SK-N-SH treated with all-trans-retinoic acid at 6 μM for 48 hours (cell line): ENCODE results near the gene PARVB.

ENCODE experiments used
- ATAC-seq: fragments of 200-7000 bp; cut with Tn5 transposase; 3 replicates; pipeline ENCODE4 v1.9.1; 2020; ENCODE audit warnings: mild to moderate bottlenecking, moderate library complexity
- ARNTL ChIP-seq: fragments of 450-650 bp; formaldehyde crosslinking; IDR thresholded peaks from 2 replicates; pipeline ENCODE4 v1.5.0; 2020; ENCODE audit warnings: low read depth, mild to moderate bottlenecking, moderate library complexity, borderline replicate concordance
- BACH2 ChIP-seq: fragments of 250-450 bp; sonication (Bioruptor Pico); IDR thresholded peaks from 2 replicates; pipeline ENCODE4 v1.9.0; 2021; ENCODE audit warnings: mild to moderate bottlenecking, borderline replicate concordance
- ESRRG ChIP-seq: fragments of 250-450 bp; sonication (Bioruptor Pico); IDR thresholded peaks from 2 replicates; pipeline ENCODE4 v1.6.1; 2021; ENCODE audit warnings: mild to moderate bottlenecking
- GLIS3 ChIP-seq: fragments of 250-450 bp; sonication (Bioruptor Pico); IDR thresholded peaks from 2 replicates; pipeline ENCODE4 v1.5.0; 2020; ENCODE audit warnings: mild to moderate bottlenecking, moderate library complexity
- ISL1 ChIP-seq: fragments of 250-450 bp; sonication (Bioruptor Pico); IDR thresholded peaks from 2 replicates; pipeline ENCODE4 v2.1.2; 2022; ENCODE audit warnings: mild to moderate bottlenecking, moderate library complexity
- OSR1 ChIP-seq: fragments of 250-450 bp; sonication (Bioruptor Pico); IDR thresholded peaks from 2 replicates; pipeline ENCODE4 v1.8.0; 2022; ENCODE audit warnings: moderate library complexity, mild to moderate bottlenecking, inconsistent platforms
- PPARA ChIP-seq: fragments of 250-450 bp; sonication (Bioruptor Pico); IDR thresholded peaks from 2 replicates; pipeline ENCODE4 v1.5.0; 2020; ENCODE audit warnings: mild to moderate bottlenecking, borderline replicate concordance
- RARB ChIP-seq: fragments of 250-450 bp; sonication (Bioruptor Pico); IDR thresholded peaks from 2 replicates; pipeline ENCODE4 v1.8.0; 2021; ENCODE audit warnings: mild to moderate bottlenecking, moderate library complexity
- TCF4 ChIP-seq: fragments of 250-450 bp; sonication (Bioruptor Pico); IDR thresholded peaks from 2 replicates; pipeline ENCODE4 v1.8.0; 2021; ENCODE audit warnings: mild to moderate bottlenecking, moderate library complexity, borderline replicate concordance
- TOX ChIP-seq: fragments of 250-450 bp; sonication (Bioruptor Pico); IDR thresholded peaks from 2 replicates; pipeline ENCODE4 v1.8.0; 2021; ENCODE audit warnings: mild to moderate bottlenecking, moderate library complexity, borderline replicate concordance
- ZC3H10 ChIP-seq: fragments of 250-450 bp; sonication (Bioruptor Pico); IDR thresholded peaks from 2 replicates; pipeline ENCODE4 v1.5.1; 2021; ENCODE audit warnings: mild to moderate bottlenecking, moderate library complexity
- ZFP3 ChIP-seq: fragments of 250-450 bp; sonication (Bioruptor Pico); IDR thresholded peaks from 2 replicates; pipeline ENCODE4 v1.5.0; 2020; ENCODE audit warnings: mild to moderate bottlenecking, moderate library complexity
- ZFP30 ChIP-seq: fragments of 450-650 bp; formaldehyde crosslinking; IDR thresholded peaks from 2 replicates; pipeline ENCODE4 v1.5.0; 2022; ENCODE audit warnings: mild to moderate bottlenecking, moderate library complexity
- ZNF565 ChIP-seq: fragments of 450-650 bp; formaldehyde crosslinking; conservative IDR thresholded peaks from 2 replicates; pipeline ENCODE4 v1.5.0; 2020; ENCODE audit warnings: low read depth, mild to moderate bottlenecking, moderate library complexity
- ZNF70 ChIP-seq: fragments of 450-650 bp; formaldehyde crosslinking; IDR thresholded peaks from 2 replicates; pipeline ENCODE4 v1.5.0; 2020; ENCODE audit warnings: mild to moderate bottlenecking, moderate library complexity
- ZNF8 ChIP-seq: fragments of 450-650 bp; formaldehyde crosslinking; IDR thresholded peaks from 2 replicates; pipeline ENCODE4 v1.5.0; 2020; ENCODE audit warnings: mild to moderate bottlenecking, moderate library complexity
- TF ChIP-seq, protein P1 (sequence below): fragments of 250-450 bp; sonication (Bioruptor Pico); IDR thresholded peaks from 2 replicates; pipeline ENCODE4 v1.8.0; 2020; ENCODE audit warnings: mild to moderate bottlenecking, moderate library complexity, borderline replicate concordance
- TF ChIP-seq, protein P2 (sequence below): fragments of 250-450 bp; sonication (Bioruptor Pico); IDR thresholded peaks from 2 replicates; pipeline ENCODE4 v1.5.1; 2021; ENCODE audit warnings: mild to moderate bottlenecking, moderate library complexity
- TF ChIP-seq, protein P3 (sequence below): fragments of 250-450 bp; sonication (Bioruptor Pico); IDR thresholded peaks from 2 replicates; pipeline ENCODE4 v1.5.0; 2020; ENCODE audit warnings: mild to moderate bottlenecking, moderate library complexity
- TF ChIP-seq, protein P4 (sequence below): fragments of 250-450 bp; sonication (Bioruptor Pico); IDR thresholded peaks from 2 replicates; pipeline ENCODE4 v1.5.1; 2020; ENCODE audit warnings: low read depth, mild to moderate bottlenecking, moderate library complexity

PARVB gene

DNA sequence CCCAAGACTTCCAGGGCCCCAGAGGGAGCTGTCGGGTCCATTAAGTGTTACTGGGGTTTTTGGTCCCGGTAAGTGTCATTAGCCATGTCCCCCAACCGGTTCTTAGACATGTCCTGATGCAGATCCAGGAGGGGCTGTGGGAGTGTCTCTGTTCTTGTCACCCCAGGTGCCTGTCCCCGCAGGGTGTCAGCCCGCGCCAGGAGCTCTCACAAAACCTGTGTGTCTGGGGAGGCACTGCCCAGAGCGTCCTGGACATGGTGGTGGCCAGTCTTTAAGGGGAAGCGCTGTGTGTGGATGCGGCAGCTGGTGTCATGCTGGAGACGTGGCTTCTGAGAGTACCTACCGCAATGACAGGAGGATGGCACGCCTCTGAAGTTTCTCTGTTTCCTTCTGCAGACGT is 144.1 kb downstream of the PARVB start (continued):
- TF ChIP-seq BACH2 (CRISPR knock-in tag) (no peak), ZNF70 (no peak), ISL1 (no peak), ESRRG (no peak), ZC3H10 (CRISPR knock-in tag) (no peak), TCF4 (CRISPR knock-in tag) (no peak)
- TF ChIP-seq, all 23 proteins: peak for 0

DNA sequence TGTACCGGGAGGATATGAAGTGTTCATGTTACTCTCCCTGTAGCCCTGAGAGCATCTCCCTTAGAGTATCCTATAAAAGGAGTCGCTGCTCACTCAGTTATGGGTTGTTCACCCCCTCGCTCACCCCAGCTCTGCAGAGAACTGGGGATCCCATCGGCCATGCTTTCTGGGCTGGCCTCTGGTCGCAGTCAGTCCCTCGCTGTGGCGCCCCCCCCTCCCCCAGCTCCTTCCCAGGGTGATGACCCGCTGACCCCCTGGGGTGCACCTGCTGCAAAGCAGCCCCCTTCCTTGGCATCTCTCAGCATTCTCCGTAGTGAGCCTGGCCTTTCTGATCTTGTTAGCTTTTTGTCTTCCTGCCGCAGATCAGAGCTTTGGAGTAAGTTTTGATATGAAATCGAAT is 146.4 kb downstream of the PARVB start:
- TF ChIP-seq RARB (CRISPR knock-in tag) (no peak), ESRRG (no peak), ZFP3 (no peak), ISL1 (no peak), TCF4 (CRISPR knock-in tag) (no peak)
- TF ChIP-seq, protein P1, sequence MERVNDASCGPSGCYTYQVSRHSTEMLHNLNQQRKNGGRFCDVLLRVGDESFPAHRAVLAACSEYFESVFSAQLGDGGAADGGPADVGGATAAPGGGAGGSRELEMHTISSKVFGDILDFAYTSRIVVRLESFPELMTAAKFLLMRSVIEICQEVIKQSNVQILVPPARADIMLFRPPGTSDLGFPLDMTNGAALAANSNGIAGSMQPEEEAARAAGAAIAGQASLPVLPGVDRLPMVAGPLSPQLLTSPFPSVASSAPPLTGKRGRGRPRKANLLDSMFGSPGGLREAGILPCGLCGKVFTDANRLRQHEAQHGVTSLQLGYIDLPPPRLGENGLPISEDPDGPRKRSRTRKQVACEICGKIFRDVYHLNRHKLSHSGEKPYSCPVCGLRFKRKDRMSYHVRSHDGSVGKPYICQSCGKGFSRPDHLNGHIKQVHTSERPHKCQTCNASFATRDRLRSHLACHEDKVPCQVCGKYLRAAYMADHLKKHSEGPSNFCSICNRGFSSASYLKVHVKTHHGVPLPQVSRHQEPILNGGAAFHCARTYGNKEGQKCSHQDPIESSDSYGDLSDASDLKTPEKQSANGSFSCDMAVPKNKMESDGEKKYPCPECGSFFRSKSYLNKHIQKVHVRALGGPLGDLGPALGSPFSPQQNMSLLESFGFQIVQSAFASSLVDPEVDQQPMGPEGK (CRISPR knock-in tag): no peak
- TF ChIP-seq, protein P2, sequence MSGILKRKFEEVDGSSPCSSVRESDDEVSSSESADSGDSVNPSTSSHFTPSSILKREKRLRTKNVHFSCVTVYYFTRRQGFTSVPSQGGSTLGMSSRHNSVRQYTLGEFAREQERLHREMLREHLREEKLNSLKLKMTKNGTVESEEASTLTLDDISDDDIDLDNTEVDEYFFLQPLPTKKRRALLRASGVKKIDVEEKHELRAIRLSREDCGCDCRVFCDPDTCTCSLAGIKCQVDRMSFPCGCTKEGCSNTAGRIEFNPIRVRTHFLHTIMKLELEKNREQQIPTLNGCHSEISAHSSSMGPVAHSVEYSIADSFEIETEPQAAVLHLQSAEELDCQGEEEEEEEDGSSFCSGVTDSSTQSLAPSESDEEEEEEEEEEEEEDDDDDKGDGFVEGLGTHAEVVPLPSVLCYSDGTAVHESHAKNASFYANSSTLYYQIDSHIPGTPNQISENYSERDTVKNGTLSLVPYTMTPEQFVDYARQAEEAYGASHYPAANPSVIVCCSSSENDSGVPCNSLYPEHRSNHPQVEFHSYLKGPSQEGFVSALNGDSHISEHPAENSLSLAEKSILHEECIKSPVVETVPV (CRISPR knock-in tag): no peak
- no peak for ATAC-seq

DNA sequence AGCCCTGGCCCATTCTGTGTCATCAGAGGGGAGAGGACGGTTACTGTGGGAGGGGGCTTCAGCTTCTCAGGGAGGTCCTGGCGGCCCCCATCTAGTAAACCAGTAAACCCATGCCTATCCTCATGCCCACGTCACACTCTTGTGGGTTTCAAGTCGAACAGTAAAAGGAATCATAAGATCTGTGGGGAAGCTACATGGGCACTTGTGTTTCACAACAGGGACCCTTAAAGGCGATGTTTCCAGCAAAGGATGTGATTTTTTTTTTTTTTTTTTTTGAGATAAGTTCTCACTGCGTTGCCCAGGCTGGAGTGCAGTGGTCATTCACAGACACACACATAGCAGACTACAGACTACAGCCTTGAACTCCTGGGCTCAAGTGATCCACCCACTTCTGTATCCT is 147.5 kb downstream of the PARVB start:
- no peak for ATAC-seq
- TF ChIP-seq PPARA (CRISPR knock-in tag): no peak
- TF ChIP-seq, protein P3, sequence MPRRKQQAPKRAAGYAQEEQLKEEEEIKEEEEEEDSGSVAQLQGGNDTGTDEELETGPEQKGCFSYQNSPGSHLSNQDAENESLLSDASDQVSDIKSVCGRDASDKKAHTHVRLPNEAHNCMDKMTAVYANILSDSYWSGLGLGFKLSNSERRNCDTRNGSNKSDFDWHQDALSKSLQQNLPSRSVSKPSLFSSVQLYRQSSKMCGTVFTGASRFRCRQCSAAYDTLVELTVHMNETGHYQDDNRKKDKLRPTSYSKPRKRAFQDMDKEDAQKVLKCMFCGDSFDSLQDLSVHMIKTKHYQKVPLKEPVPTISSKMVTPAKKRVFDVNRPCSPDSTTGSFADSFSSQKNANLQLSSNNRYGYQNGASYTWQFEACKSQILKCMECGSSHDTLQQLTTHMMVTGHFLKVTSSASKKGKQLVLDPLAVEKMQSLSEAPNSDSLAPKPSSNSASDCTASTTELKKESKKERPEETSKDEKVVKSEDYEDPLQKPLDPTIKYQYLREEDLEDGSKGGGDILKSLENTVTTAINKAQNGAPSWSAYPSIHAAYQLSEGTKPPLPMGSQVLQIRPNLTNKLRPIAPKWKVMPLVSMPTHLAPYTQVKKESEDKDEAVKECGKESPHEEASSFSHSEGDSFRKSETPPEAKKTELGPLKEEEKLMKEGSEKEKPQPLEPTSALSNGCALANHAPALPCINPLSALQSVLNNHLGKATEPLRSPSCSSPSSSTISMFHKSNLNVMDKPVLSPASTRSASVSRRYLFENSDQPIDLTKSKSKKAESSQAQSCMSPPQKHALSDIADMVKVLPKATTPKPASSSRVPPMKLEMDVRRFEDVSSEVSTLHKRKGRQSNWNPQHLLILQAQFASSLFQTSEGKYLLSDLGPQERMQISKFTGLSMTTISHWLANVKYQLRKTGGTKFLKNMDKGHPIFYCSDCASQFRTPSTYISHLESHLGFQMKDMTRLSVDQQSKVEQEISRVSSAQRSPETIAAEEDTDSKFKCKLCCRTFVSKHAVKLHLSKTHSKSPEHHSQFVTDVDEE (CRISPR knock-in tag): no peak
- TF ChIP-seq, protein P1 (CRISPR knock-in tag): no peak
- no peak for TF ChIP-seq ZNF565 (CRISPR knock-in tag)
- no peak for TF ChIP-seq BACH2 (CRISPR knock-in tag)
- TF ChIP-seq, protein P2 (CRISPR knock-in tag): no peak
- TF ChIP-seq ZFP30 (CRISPR knock-in tag): no peak
- TF ChIP-seq TOX (CRISPR knock-in tag): no peak
- no peak for TF ChIP-seq OSR1 (CRISPR knock-in tag)
- TF ChIP-seq RARB (CRISPR knock-in tag): no peak
- TF ChIP-seq ZFP3: no peak
- TF ChIP-seq GLIS3: no peak
- no peak for TF ChIP-seq ZNF8

DNA sequence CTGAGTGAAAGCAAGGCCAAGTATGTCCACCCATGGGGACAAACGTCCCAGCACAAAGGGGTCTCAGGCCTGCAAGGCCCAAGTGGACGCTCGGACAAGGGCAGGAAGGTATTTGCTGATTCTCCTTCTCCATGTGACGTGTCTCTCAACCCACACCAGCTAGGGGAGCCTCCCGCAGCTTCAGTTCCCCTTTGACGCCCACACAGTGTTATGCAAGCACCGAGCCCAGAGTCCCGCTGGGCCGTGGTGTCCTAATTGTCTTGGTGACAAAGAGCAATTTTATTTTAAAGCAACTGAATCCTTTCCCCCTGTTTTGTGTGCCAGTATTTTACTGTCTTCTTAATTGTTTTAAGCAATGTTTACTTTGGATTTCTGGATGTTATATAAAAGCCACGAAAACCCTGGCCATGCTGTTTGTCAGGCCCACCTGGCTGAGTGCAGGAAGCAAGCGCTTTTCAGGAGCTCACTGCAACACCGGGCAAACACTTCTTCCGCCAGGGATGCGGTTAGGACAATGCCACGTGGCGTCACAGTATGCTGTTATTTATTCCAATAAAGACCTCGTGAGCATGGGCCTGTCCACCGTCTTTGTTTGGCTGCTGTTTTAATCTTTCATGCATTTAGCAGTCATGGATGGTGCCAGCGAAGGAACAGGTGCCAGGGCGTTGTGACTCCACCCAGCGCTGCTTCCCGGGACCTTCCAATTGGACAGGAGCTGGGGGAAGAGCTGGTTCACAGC is 148.4 kb downstream of the PARVB start:
- ATAC-seq: no peak
- no peak for TF ChIP-seq ZNF8
- no peak for TF ChIP-seq TCF4 (CRISPR knock-in tag)
- TF ChIP-seq ZFP3: no peak
- no peak for TF ChIP-seq ZNF565 (CRISPR knock-in tag)
- TF ChIP-seq, protein P1 (CRISPR knock-in tag): no peak
- no peak for TF ChIP-seq ISL1
- no peak for TF ChIP-seq ARNTL (CRISPR knock-in tag)
- TF ChIP-seq, protein P4, sequence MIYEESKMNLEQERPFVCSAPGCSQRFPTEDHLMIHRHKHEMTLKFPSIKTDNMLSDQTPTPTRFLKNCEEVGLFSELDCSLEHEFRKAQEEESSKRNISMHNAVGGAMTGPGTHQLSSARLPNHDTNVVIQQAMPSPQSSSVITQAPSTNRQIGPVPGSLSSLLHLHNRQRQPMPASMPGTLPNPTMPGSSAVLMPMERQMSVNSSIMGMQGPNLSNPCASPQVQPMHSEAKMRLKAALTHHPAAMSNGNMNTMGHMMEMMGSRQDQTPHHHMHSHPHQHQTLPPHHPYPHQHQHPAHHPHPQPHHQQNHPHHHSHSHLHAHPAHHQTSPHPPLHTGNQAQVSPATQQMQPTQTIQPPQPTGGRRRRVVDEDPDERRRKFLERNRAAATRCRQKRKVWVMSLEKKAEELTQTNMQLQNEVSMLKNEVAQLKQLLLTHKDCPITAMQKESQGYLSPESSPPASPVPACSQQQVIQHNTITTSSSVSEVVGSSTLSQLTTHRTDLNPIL: no peak
- TF ChIP-seq, protein P2 (CRISPR knock-in tag): no peak
